Measurements from ENCODE around the gene SCNN1A. TPM values are rescaled to one million over a fixed set of nuclear protein-coding genes. Genes with fewer than 3 reads are reported as not detected.

SCNN1A gene
- total RNA-seq, 3 donors from 2014 or later, result 1.3 to 175 (median 93.7) TPM

DNA sequence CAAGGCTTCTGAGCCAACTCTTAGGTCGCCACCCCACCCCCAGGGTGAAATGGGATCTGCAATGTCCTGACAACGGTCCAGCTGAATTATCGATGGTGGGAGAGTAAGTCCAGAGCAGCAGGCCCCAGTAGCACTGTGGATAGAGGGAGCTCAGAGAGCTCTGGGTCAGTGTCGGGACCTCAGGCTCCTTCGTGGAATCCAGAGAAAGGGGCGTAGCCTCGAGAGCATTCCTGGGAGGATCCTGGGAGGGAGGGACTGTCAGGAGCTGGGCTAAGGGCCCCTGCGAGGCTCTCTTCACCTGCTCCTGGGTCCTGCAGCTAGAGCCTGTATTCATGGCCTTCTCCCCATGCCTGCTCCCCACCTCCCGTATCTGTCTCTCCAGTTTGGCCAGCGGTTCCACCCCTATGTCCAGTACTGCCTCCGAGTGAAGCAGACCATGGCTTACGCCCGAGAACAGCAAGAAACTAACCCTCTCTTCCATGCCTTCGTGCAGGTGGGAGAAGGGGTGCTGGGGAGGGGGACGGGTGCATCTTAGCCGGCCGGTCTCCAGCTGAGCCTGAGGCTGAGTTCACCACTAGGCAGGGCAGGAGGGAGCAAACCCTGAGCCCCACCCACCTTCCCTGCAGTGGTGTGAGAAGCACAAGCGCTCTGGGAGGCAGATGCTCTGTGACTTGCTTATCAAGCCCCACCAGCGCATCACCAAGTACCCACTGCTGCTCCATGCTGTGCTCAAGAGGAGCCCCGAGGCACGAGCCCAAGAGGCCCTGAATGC is 58.3 kb downstream of the SCNN1A start:
- TF ChIP-seq POLR2AphosphoS5 (IDR thresholded peaks at IDR 0.05) (no peak), POLR2A (IDR thresholded peaks at IDR 0.05) (no peak)
- TF ChIP-seq, protein P1, sequence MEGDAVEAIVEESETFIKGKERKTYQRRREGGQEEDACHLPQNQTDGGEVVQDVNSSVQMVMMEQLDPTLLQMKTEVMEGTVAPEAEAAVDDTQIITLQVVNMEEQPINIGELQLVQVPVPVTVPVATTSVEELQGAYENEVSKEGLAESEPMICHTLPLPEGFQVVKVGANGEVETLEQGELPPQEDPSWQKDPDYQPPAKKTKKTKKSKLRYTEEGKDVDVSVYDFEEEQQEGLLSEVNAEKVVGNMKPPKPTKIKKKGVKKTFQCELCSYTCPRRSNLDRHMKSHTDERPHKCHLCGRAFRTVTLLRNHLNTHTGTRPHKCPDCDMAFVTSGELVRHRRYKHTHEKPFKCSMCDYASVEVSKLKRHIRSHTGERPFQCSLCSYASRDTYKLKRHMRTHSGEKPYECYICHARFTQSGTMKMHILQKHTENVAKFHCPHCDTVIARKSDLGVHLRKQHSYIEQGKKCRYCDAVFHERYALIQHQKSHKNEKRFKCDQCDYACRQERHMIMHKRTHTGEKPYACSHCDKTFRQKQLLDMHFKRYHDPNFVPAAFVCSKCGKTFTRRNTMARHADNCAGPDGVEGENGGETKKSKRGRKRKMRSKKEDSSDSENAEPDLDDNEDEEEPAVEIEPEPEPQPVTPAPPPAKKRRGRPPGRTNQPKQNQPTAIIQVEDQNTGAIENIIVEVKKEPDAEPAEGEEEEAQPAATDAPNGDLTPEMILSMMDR (IDR thresholded peaks at IDR 0.05), result no peak
- no peak overlapping the region for H3K27ac ChIP-seq
- H3K36me3 ChIP-seq, result no peaks in the 10 kb centered on the region
- H3K27me3 ChIP-seq, result no peaks in the 10 kb centered on the region
- H3K9me3 ChIP-seq, result no peaks in the 10 kb centered on the region
- H3K4me3 ChIP-seq, result no peak overlapping the region
- intact Hi-C loops (cut with DNase I; ENCODE audit: low total_unique reads), result no loop called here
- peaks cover 6 to 13% of the 10 kb centered on the region in 2 donors for H3K4me1 ChIP-seq
- no peak for DNase-seq (ENCODE audit: low spot score in 2 of 2)

DNA sequence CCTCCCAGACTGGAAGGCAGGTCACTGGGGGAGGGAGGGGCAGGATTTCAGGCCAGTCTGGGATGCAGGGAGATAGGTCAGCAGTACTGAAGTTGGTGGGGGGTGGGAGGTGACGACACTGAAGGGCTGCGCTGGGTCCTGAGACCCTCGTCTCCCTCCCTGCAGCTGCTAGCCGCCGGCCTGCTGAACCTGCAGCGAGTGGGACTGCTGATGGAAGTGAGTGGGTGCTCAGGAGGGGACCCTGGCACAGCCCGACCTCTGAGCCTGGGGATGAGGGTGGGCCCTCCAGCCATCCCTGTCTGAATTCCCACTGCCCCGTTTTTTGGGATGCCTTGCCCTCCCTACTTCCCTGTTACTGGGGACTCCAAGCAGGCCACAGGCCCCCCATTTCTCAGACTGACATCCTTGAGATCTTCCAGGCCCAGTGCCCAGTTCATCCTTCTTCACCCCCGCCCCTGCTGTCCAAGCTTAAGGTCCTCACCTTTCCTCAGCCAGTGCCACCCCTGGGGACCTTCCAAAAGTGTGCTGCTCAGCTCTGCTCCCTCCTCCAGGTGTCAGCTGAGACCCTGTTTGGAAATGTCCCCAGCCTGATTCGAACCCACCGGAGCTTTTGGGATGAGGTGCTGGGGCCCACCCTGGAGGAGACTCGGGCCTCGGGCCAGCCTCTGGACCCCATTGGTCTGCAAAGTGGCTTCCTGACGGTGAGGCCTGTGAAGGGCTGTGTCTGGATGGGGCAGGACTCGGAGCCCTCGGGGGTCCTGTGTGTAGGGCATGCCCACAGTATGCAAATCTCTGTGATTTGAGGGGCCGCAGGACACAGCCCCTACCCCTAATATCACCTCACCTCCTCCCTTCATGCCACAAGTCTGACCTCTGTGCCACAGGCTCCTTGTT is 59.4 kb downstream of the SCNN1A start:
- Histone ChIP-seq H3K36me3 (no peaks in the 10 kb centered on the region), H3K4me1 (peaks cover 12 to 18% of the 10 kb centered on the region in 2 donors), H3K27me3 (no peaks in the 10 kb centered on the region), H3K4me3 (no peak overlapping the region), H3K27ac (no peak overlapping the region), H3K9me3 (no peaks in the 10 kb centered on the region)
- DNase-seq (ENCODE audit: low spot score in 2 of 2), result no peak
- TF ChIP-seq, protein P1 (IDR thresholded peaks at IDR 0.05), result no peak
- intact Hi-C loops (cut with DNase I; ENCODE audit: low total_unique reads), result no loop called here

DNA sequence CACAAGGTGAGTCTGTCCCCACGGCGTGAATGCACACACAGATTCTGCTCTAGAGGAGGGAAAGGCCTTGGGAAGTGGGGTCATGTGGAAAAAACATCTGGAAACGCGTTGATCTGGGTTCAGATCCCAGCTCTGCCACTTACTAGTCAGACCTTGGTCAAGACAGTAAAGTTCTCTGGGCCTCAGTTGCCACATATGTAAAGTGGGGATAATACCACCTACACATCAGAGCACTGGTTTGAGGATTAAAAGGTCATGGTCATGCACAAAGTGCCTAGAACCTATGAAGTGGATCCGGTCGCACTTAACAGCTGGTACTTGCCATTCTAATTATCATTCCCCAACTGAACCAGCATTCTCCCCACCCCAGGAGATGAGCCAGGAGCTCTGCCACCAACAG is 60.2 kb downstream of the SCNN1A start:
- peaks cover 12 to 18% of the 10 kb centered on the region in 2 donors for H3K4me1 ChIP-seq
- no peak overlapping the region for H3K27ac ChIP-seq
- DNase-seq (ENCODE audit: low spot score in 2 of 2), result no peak
- no peaks in the 10 kb centered on the region for H3K9me3 ChIP-seq
- intact Hi-C loops (cut with DNase I; ENCODE audit: low total_unique reads), result no loop called here
- no peaks in the 10 kb centered on the region for H3K36me3 ChIP-seq
- H3K27me3 ChIP-seq, result no peaks in the 10 kb centered on the region
- no peak overlapping the region for H3K4me3 ChIP-seq
- no peak for TF ChIP-seq POLR2AphosphoS5 (IDR thresholded peaks at IDR 0.05)
- TF ChIP-seq, protein P1 (IDR thresholded peaks at IDR 0.05), result no peak
- no peak for TF ChIP-seq POLR2A (IDR thresholded peaks at IDR 0.05)

DNA sequence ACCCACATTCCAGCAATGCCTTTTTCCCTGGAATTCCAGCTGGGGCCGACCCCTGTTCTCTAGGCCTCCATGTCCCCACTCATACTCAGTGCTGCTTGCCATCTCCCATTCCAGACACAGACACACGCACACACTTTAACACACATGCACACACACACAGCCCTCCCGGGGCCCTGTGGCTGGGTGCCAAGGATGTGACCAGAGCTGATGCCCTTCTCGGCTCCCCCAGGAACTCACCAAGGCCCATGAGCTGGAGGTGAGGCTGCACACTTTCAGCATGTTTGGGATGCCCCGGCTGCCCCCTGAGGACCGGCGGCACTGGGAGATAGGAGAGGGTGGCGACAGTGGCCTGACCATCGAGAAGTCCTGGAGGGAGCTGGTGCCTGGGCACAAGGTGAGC is 60.6 kb downstream of the SCNN1A start:
- Histone ChIP-seq H3K4me3 (no peak overlapping the region), H3K27ac (no peak overlapping the region), H3K9me3 (no peaks in the 10 kb centered on the region), H3K4me1 (peaks cover 12 to 18% of the 10 kb centered on the region in 2 donors), H3K36me3 (no peaks in the 10 kb centered on the region), H3K27me3 (no peaks in the 10 kb centered on the region)
- intact Hi-C loops (cut with DNase I; ENCODE audit: low total_unique reads), result no loop called here
- no peak for TF ChIP-seq POLR2A (IDR thresholded peaks at IDR 0.05)
- no peak for TF ChIP-seq POLR2AphosphoS5 (IDR thresholded peaks at IDR 0.05)
- no peak for DNase-seq (ENCODE audit: low spot score in 2 of 2)

DNA sequence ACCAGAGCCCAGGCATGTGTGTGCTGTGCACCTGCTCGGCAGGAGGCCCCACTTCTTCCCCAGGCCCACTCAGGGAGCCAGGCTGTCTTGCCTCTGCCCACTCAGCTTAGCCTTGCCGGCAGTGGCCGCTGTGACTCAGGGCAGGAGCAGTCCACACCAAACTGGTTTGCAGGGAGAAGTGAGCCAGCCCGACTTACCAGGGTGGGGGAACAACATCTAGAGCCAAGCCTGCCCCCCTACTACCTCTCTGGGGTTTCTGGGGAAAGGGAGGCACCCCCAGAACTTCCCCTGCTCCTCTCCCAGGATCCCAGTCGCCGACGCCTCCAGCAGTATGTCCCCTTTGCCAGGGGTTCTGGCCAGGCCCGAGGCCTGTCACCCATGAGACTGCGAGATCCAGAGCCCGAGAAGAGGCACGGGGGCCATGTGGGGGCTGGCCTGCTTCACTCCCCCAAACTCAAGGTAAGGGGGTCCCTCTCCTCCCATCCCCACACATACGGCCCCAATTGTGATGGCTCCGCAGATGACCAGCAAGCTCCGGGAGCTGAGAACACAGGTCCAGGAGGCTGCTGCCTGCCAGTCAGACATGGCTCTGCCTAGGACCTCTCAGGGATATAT is 61.9 kb downstream of the SCNN1A start:
- TF ChIP-seq POLR2AphosphoS5 (IDR thresholded peaks at IDR 0.05) (no peak), POLR2A (IDR thresholded peaks at IDR 0.05) (no peak)
- TF ChIP-seq, protein P1 (IDR thresholded peaks at IDR 0.05), result no peak
- Histone ChIP-seq H3K9me3 (no peaks in the 10 kb centered on the region), H3K4me1 (peaks cover 12 to 18% of the 10 kb centered on the region in 2 donors), H3K27ac (peak overlapping the region; percentile 93 to 96), H3K36me3 (no peaks in the 10 kb centered on the region), H3K4me3 (peak overlapping the region in 1 of 3 donors; percentile 19), H3K27me3 (no peaks in the 10 kb centered on the region)
- intact Hi-C loops (cut with DNase I; ENCODE audit: low total_unique reads), result no loop called here
- no peak for DNase-seq (ENCODE audit: low spot score in 2 of 2)
